HepG2 (cell line): ENCODE data around the gene TGM1. TPM values are rescaled to one million over a fixed set of nuclear protein-coding genes. Genes with fewer than 3 reads are reported as not detected.
A peak's percentile ranks its signal among the peaks of the same experiment; 100 is the strongest.

Experiments
- CEBPZ ChIP-seq: IDR thresholded peaks from 2 replicates; pipeline ENCODE4 v1.6.1; 2012; ENCODE audit warnings: low read length, improper control_type of control experiment
- CREB3 ChIP-seq: sonication (generic); formaldehyde crosslinking; IDR thresholded peaks from 2 replicates; pipeline ENCODE4 v1.5.0; 2020; ENCODE audit warnings: missing genetic modification reagents
- EHMT2 ChIP-seq: fragments of 200-600 bp; sonication (generic); IDR thresholded peaks from 2 replicates; pipeline ENCODE4 v1.7.0; 2017; ENCODE audit warnings: antibody characterized with exemption, low read depth, low read length, borderline replicate concordance
- FOXA1 ChIP-seq, 2 experiments: fragments of 450-650 bp in 1 of 2; sonication (generic) in 1 of 2; formaldehyde crosslinking in 1 of 2; IDR thresholded peaks; 2 replicates each; pipeline versions ENCODE4 v1.4.0 to v1.6.1; 2016 to 2020; ENCODE audit warnings: missing genetic modification reagents in 1 of 2
- GFI1 ChIP-seq: sonication (generic); formaldehyde crosslinking; IDR thresholded peaks from 2 replicates; pipeline ENCODE4 v1.5.0; 2020; ENCODE audit warnings: missing genetic modification reagents, mild to moderate bottlenecking, borderline replicate concordance
- KDM2A ChIP-seq: sonication (generic); formaldehyde crosslinking; IDR thresholded peaks from 2 replicates; pipeline ENCODE4 v1.4.0; 2020; ENCODE audit warnings: low read depth, missing genetic modification reagents, borderline replicate concordance
- KLF15 ChIP-seq: sonication (generic); formaldehyde crosslinking; IDR thresholded peaks from 2 replicates; pipeline ENCODE4 v1.8.1; 2023; ENCODE audit warnings: borderline replicate concordance, mild to moderate bottlenecking, inconsistent platforms, missing genetic modification reagents, mixed read lengths
- NR1H2 ChIP-seq: sonication (generic); formaldehyde crosslinking; IDR thresholded peaks from 2 replicates; pipeline ENCODE4 v1.8.1; 2022; ENCODE audit warnings: low read depth, missing genetic modification reagents, borderline replicate concordance
- POGZ ChIP-seq: sonication (generic); formaldehyde crosslinking; IDR thresholded peaks from 2 replicates; pipeline ENCODE4 v1.4.0; 2020; ENCODE audit warnings: mild to moderate bottlenecking, missing genetic modification reagents
- REPIN1 ChIP-seq: sonication (generic); formaldehyde crosslinking; IDR thresholded peaks from 2 replicates; pipeline ENCODE4 v1.8.0; 2022; ENCODE audit warnings: missing genetic modification reagents, low read depth, mild to moderate bottlenecking, borderline replicate concordance
- SETDB1 ChIP-seq: sonication (generic); formaldehyde crosslinking; IDR thresholded peaks from 2 replicates; pipeline ENCODE4 v1.5.1; 2020; ENCODE audit warnings: missing genetic modification reagents, mild to moderate bottlenecking, borderline replicate concordance
- SOX6 ChIP-seq, 2 experiments: fragments of 450-650 bp in 1 of 2; sonication (generic) in 1 of 2; formaldehyde crosslinking in 1 of 2; IDR thresholded peaks; 2 replicates each; pipeline versions ENCODE4 v1.4.0 to v1.6.1; 2017 to 2020; ENCODE audit warnings: antibody characterized with exemption in 1 of 2, mild to moderate bottlenecking in 1 of 2, missing genetic modification reagents in 1 of 2
- ZBTB26 ChIP-seq: IDR thresholded peaks from 2 replicates; pipeline ENCODE4 v1.6.1; 2016; ENCODE audit warnings: missing compliant biosample characterization, missing genetic modification reagents, borderline replicate concordance
- ZFP36 ChIP-seq: fragments of 150-350 bp; IDR thresholded peaks from 2 replicates; pipeline ENCODE4 v1.6.1; 2018; ENCODE audit warnings: borderline replicate concordance, low read length, low read depth; ENCODE audit not compliant: partially characterized antibody
- ZNF431 ChIP-seq: sonication (generic); formaldehyde crosslinking; IDR thresholded peaks from 2 replicates; pipeline ENCODE4 v1.9.0; 2022; ENCODE audit warnings: missing genetic modification reagents, low read depth, mild to moderate bottlenecking, borderline replicate concordance
- ZNF609 ChIP-seq: sonication (generic); formaldehyde crosslinking; IDR thresholded peaks from 2 replicates; pipeline ENCODE4 v1.4.0; 2020; ENCODE audit warnings: mild to moderate bottlenecking, missing genetic modification reagents, borderline replicate concordance
- polyA plus RNA-seq, 8 experiments: library from polyadenylated mRNA; depleted of rRNA in 3 of 8; stranded (reverse) in 7 of 8; unstranded in 1 of 8; fragments of >200 nt; fragmentation: Illumina TruSeq in 4 of 8; extraction: Trizol in 4 of 8; gene quantifications; 2 replicates each; pipeline versions ENCODE4 v1.2.1 to v1.2.3, GENCODE V29; 2011 to 2016; ENCODE audit warnings: low read depth in 4 of 8, missing spikeins in 1 of 8, mixed read lengths in 1 of 8; ENCODE audit not compliant: insufficient read depth in 1 of 8
- total RNA-seq, 5 experiments: library from RNA; depleted of rRNA; stranded (reverse); fragments of >200 nt; fragmentation: Illumina TruSeq; extraction: Trizol; gene quantifications; 2 replicates each; pipeline ENCODE4 v1.2.3, GENCODE V29; 2016; ENCODE audit warnings: low read depth in 1 of 5

The TGM1 gene
- total and polyA plus RNA-seq, 2 of the 13 experiments (the other 11 are each of a cell fraction or from before 2014, with no cell fraction given): 3.2 to 10.6 TPM

- TF ChIP-seq EHMT2: no peak; the same call in 1 of the 2 replicates
- no peak for TF ChIP-seq FOXA1 (IDR thresholded peaks at IDR 0.05)
- TF ChIP-seq FOXA1 (CRISPR knock-in tag; IDR thresholded peaks at IDR 0.05): peak; percentile 46
- TF ChIP-seq SETDB1 (CRISPR knock-in tag): no peak; the same call in 1 of the 2 replicates
- peak; percentile 67; the same call in 1 of the 2 replicates for TF ChIP-seq ZBTB26
- TF ChIP-seq SOX6 (IDR thresholded peaks at IDR 0.05): no peak
- TF ChIP-seq SOX6 (CRISPR knock-in tag; IDR thresholded peaks at IDR 0.05): no peak; the same call in 1 of the 2 replicates
- TF ChIP-seq POGZ (CRISPR knock-in tag): peak; percentile 78
- TF ChIP-seq NR1H2 (CRISPR knock-in tag): 0 out of 2 replicates have a peak, but pooled peaks have one; percentile 50
- no peak; the same call in none of the 2 replicates for TF ChIP-seq KLF15
- peak; percentile 39; the same call in 1 of the 2 replicates for TF ChIP-seq ZNF609 (CRISPR knock-in tag)
- TF ChIP-seq GFI1 (CRISPR knock-in tag): no peak
- no peak for TF ChIP-seq CEBPZ
- no peak for TF ChIP-seq ZNF431 (CRISPR knock-in tag)
- peak; percentile 96 for TF ChIP-seq KDM2A (CRISPR knock-in tag)
- no peak for TF ChIP-seq ZFP36
- TF ChIP-seq REPIN1 (CRISPR knock-in tag): peak; percentile 93
- TF ChIP-seq CREB3: peak; percentile 97
Measured at GRCh38 chr14:24232645-24233537, 30.1 kb downstream of the TGM1 start, which contains the start of gene GMPR2 (continued).
